GM10266 (cell line): ENCODE measurements around the gene TADA2B.

Source experiments
- DNase-seq: peaks from one replicate; pipeline ENCODE4 v3.0.0; 2012; ENCODE audit errors: extremely low spot score
- CTCF ChIP-seq: IDR thresholded peaks from 2 replicates; pipeline ENCODE4 v1.5.1; 2012; ENCODE audit warnings: mild to moderate bottlenecking, low read depth; ENCODE audit not compliant: control insufficient read depth, insufficient read depth; ENCODE audit errors: missing control alignments

TADA2B gene

GRCh38 chr4:7041246-7041645 lies 1.9 kb upstream of the TADA2B start:
- TF ChIP-seq CTCF: no peak

GRCh38 chr4:7041801-7042502 lies 1.2 kb upstream of the TADA2B start:
- no peak for TF ChIP-seq CTCF
- no peak for DNase-seq

More at GRCh38 chr4:7041246-7041645, 1.9 kb upstream of the TADA2B start:
- DNase-seq: no peak

GRCh38 chr4:7042503-7043283 lies 479 bp upstream of the TADA2B start:
- DNase-seq: peak; percentile 100
- TF ChIP-seq CTCF: no peak

- no peak for DNase-seq
- TF ChIP-seq CTCF: no peak
These were observed 1.2 kb downstream of the TADA2B start for GRCh38 chr4:7044137-7044930.

GRCh38 chr4:7045553-7045952 lies 2.4 kb downstream of the TADA2B start:
- no peak for DNase-seq
- TF ChIP-seq CTCF: no peak

GRCh38 chr4:7045961-7046921 lies 3.1 kb downstream of the TADA2B start:
- DNase-seq: peak; percentile 40
- TF ChIP-seq CTCF: no peak
